ENCODE measurements around the gene NSD1.

DNA sequence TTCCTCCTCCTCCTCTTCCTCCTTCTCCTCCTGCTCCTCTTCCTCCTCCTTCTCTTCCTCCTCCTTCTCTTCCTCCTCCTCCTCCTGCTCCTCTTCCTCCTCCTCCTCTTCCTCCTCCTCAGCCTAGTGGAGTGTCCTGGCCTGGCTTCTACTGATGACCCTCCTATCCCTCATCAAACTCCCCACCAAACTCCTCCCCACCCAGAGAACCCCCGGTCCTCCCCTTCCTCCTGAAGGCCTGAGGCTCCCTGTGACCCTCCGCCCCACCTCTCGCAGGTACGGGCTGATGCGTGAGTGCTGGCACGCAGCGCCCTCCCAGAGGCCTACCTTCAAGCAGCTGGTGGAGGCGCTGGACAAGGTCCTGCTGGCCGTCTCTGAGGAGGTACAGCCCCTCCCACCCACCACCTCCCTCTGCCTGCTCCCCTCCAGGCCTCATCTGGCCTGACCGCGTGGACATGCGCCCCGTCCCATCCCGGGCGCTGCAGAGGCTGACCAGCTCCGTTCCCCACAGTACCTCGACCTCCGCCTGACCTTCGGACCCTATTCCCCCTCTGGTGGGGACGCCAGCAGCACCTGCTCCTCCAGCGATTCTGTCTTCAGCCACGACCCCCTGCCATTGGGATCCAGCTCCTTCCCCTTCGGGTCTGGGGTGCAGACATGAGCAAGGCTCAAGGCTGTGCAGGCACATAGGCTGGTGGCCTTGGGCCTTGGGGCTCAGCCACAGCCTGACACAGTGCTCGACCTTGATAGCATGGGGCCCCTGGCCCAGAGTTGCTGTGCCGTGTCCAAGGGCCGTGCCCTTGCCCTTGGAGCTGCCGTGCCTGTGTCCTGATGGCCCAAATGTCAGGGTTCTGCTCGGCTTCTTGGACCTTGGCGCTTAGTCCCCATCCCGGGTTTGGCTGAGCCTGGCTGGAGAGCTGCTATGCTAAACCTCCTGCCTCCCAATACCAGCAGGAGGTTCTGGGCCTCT lies 36.3 kb upstream of the NSD1 start:
- no peak for TF ChIP-seq RAD21 (IDR thresholded peaks at IDR 0.05; ENCODE audit: insufficient read depth, low read depth, low read length)
- no peak for TF ChIP-seq SIN3A (IDR thresholded peaks at IDR 0.05; ENCODE audit: low read depth, low read length)
- no peak for TF ChIP-seq SUZ12 (IDR thresholded peaks at IDR 0.05; ENCODE audit: unreplicated experiment)
- TF ChIP-seq, protein P1, sequence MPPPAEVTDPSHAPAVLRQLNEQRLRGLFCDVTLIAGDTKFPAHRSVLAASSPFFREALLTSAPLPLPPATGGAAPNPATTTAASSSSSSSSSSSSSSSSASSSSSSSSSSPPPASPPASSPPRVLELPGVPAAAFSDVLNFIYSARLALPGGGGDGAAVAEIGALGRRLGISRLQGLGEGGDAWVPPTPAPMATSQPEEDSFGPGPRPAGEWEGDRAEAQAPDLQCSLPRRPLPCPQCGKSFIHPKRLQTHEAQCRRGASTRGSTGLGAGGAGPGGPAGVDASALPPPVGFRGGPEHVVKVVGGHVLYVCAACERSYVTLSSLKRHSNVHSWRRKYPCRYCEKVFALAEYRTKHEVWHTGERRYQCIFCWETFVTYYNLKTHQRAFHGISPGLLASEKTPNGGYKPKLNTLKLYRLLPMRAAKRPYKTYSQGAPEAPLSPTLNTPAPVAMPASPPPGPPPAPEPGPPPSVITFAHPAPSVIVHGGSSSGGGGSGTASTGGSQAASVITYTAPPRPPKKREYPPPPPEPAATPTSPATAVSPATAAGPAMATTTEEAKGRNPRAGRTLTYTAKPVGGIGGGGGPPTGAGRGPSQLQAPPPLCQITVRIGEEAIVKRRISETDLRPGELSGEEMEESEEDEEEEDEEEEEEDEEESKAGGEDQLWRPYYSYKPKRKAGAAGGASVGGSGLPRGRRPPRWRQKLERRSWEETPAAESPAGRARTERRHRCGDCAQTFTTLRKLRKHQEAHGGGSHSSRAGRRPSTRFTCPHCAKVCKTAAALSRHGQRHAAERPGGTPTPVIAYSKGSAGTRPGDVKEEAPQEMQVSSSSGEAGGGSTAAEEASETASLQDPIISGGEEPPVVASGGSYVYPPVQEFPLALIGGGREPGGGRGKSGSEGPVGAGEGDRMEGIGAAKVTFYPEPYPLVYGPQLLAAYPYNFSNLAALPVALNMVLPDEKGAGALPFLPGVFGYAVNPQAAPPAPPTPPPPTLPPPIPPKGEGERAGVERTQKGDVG (CRISPR knock-in tag; IDR thresholded peaks at IDR 0.05): no peak
- no peak for TF ChIP-seq ATF7 (IDR thresholded peaks at IDR 0.05; ENCODE audit: low read depth)
